ENCODE data around the gene SYT8.

- TF ChIP-seq POLR2A (IDR thresholded peaks at IDR 0.05) (no peak), CTCF (IDR thresholded peaks at IDR 0.05 in 4 of 5, conservative IDR thresholded peaks at IDR 0.05 in 1 of 5) (no peak)
These were observed 11.7 kb downstream of the SYT8 start for GRCh38 chr11:1846453-1846932.

Measured in gastrocnemius medialis (tissue), 4 donors.